Transverse colon (tissue), 4 donors: ENCODE measurements around the gene RSRC1. TPM values are rescaled to one million over a fixed set of nuclear protein-coding genes. Genes with fewer than 3 reads are reported as not detected.

Experiments used
- DNase-seq: peaks from one replicate; pipeline ENCODE4 v3.0.0-alpha.2; 2019
- H3K27ac ChIP-seq, 4 donors: fragments of 200-600 bp; sonication (generic); 2 replicates each; pipeline ENCODE4 v1.5.1; 2016 to 2018; ENCODE audit warnings: inconsistent platforms in 4 of 4
- H3K27me3 ChIP-seq: fragments of 200-600 bp; sonication (generic); 2 replicates; pipeline ENCODE4 v1.5.1; 2017; ENCODE audit warnings: inconsistent platforms
- H3K36me3 ChIP-seq, 4 donors: fragments of 200-600 bp; sonication (generic); 2 replicates each; pipeline ENCODE4 v1.5.1; 2017 to 2019; ENCODE audit warnings: inconsistent platforms in 4 of 4
- H3K4me1 ChIP-seq, 4 donors: fragments of 200-600 bp; sonication (generic); 2 replicates each; pipeline ENCODE4 v1.5.1; 2017 to 2020; ENCODE audit warnings: inconsistent platforms in 4 of 4
- H3K4me3 ChIP-seq, 4 donors: fragments of 200-600 bp; sonication (generic); 1 replicate in 1 of 4; 2 replicates in 3 of 4; pipeline versions ENCODE4 v1.5.1 to v1.6.1; 2017 to 2019; ENCODE audit warnings: inconsistent platforms in 4 of 4
- H3K9me3 ChIP-seq, 2 donors: fragments of 200-600 bp; sonication (generic); 2 replicates each; pipeline ENCODE4 v1.5.1; 2017 to 2019; ENCODE audit warnings: inconsistent platforms in 2 of 2
- CTCF ChIP-seq, 5 experiments: fragments of 200-600 bp in 3 of 5; fragments of 450-650 bp in 2 of 5; sonication (generic) in 3 of 5; IDR thresholded peaks; 1 replicate in 2 of 5; 2 replicates in 3 of 5; pipeline ENCODE4 v1.5.1; 2016 to 2017; ENCODE audit warnings: antibody characterized with exemption in 5 of 5, inconsistent platforms in 3 of 5, mild to moderate bottlenecking in 2 of 5, moderate library complexity in 1 of 5
- EP300 ChIP-seq: sonication (generic); formaldehyde crosslinking; IDR thresholded peaks from one replicate; pipeline ENCODE4 v1.6.1; 2017; ENCODE audit warnings: antibody characterized with exemption, low read depth
- POLR2A ChIP-seq: fragments of 450-650 bp; IDR thresholded peaks from one replicate; pipeline ENCODE4 v1.6.1; 2016; ENCODE audit warnings: antibody characterized with exemption, mild to moderate bottlenecking, moderate library complexity
- POLR2AphosphoS5 ChIP-seq, 3 donors: sonication (generic); formaldehyde crosslinking; IDR thresholded peaks; one replicate each; pipeline ENCODE4 v1.6.1; 2016; ENCODE audit warnings: antibody characterized with exemption in 3 of 3
- WGBS, 2 donors: methylation state at CpG; one replicate each; pipeline ENCODE4 v1.1.5; 2018; ENCODE audit warnings: low coverage in 1 of 2; 5-methylcytosine and 5-hydroxymethylcytosine counted together
- in situ Hi-C, 4 donors: fragments of 200-750 bp; cut with MboI; loops; one replicate each; pipeline versions ENCODE4 v1.15.0 to v1.15.1; 2017; ENCODE audit warnings: low sequenced_read_pairs in 3 of 4, low pct_ligation_motif_present in 1 of 4, low pct_unique_long_range_greater_than_20kb in 1 of 4
- intact Hi-C: fragments of 100-400 bp; cut with DNase I; formaldehyde crosslinking; loops from one replicate; pipeline ENCODE4 v1.15.1; 2023; ENCODE audit warnings: low total_unique reads
- total RNA-seq, 4 donors: library from RNA; depleted of rRNA; stranded (reverse); fragments of >200 nt; gene quantifications; one replicate each; pipeline ENCODE4 v1.1.0, GENCODE V29; 2016

The RSRC1 gene
- total RNA-seq, 4 donors from 2014 or later = 5.6 to 65.1 (median 37.1) TPM

DNA sequence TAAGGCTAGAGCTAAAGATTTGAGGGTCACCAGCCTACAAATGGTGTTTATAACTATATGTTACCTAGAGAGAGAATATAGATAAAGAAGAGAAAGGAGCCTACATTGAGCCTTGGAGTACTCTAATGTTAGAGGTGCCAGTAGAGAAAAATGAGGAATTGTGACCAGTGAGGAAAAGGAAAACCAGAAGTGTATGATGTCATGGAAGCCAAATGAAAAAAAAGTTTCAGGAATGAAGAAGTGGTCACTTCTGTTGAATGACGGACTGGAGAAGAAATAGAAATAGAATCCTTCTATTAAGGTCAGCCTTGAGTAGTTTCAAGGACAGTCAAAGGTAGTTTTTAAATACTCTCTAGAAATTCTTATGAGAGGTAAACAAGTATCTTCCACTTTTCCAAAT lies 409.9 kb downstream of the RSRC1 start:
- no peaks in the 10 kb centered on the region for H3K9me3 ChIP-seq
- 85 to 90% methylated on average over 1 of the region's 1 CpG for WGBS, 2 donors
- intact Hi-C loops = no loop called here
- no peaks in the 10 kb centered on the region for H3K4me1 ChIP-seq
- no peak overlapping the region for H3K4me3 ChIP-seq
- H3K27me3 ChIP-seq = no peaks in the 10 kb centered on the region
- TF ChIP-seq POLR2A (no peak), CTCF (IDR thresholded peaks at IDR 0.05) (no peak), EP300 (no peak), POLR2AphosphoS5 (IDR thresholded peaks at IDR 0.05) (no peak)
- no peaks in the 10 kb centered on the region for H3K36me3 ChIP-seq
- H3K27ac ChIP-seq = no peak overlapping the region
- in situ Hi-C loops = no loop called here
- DNase-seq = no peak

DNA sequence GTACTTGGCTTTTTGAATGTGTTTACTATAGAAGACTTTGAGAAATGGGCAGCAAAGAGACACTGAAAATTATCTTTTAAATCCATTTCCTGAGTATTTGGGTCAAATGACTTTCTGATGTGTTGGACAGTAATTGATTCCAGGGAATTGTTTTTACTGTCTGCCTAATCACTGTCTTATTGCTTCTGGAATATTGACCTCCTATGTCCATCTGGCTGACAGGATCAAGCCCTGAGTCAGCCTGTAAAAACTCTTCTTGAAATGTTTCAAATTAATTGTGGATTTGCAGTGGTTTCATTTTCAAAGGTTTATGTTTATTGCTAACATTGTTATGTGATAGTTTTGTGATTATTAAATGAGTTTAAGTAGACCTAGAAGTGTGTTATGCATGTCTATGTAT lies 410.5 kb downstream of the RSRC1 start:
- H3K27ac ChIP-seq = no peak overlapping the region
- no peak for TF ChIP-seq CTCF (IDR thresholded peaks at IDR 0.05)
- TF ChIP-seq POLR2AphosphoS5 (IDR thresholded peaks at IDR 0.05) = no peak
- TF ChIP-seq EP300 = no peak
- no peak for TF ChIP-seq POLR2A
- no peak for DNase-seq
- H3K9me3 ChIP-seq = no peaks in the 10 kb centered on the region
- H3K27me3 ChIP-seq = no peaks in the 10 kb centered on the region
- in situ Hi-C loops = no loop called here
- intact Hi-C loops = no loop called here
- H3K4me3 ChIP-seq = no peak overlapping the region
- H3K36me3 ChIP-seq = no peaks in the 10 kb centered on the region
- no peaks in the 10 kb centered on the region for H3K4me1 ChIP-seq

- WGBS, 2 donors = 69 to 87% methylated on average over 3 to 4 of the region's 4 CpGs
- intact Hi-C loops (no loop called here), in situ Hi-C loops (no loop called here)
Measured at GRCh38 chr3:158522221-158523136, 412.6 kb downstream of the RSRC1 start.

More at GRCh38 chr3:158522221-158523136, 412.6 kb downstream of the RSRC1 start:
- no peaks in the 10 kb centered on the region for H3K36me3 ChIP-seq
- no peak overlapping the region for H3K27ac ChIP-seq
- DNase-seq = no peak
- H3K27me3 ChIP-seq = no peaks in the 10 kb centered on the region
- H3K4me1 ChIP-seq = no peaks in the 10 kb centered on the region
- TF ChIP-seq POLR2AphosphoS5 (IDR thresholded peaks at IDR 0.05) (no peak), EP300 (no peak), CTCF (IDR thresholded peaks at IDR 0.05) (no peak), POLR2A (no peak)
- H3K9me3 ChIP-seq = no peaks in the 10 kb centered on the region
- H3K4me3 ChIP-seq = no peak overlapping the region
